Loucy (cell line): ENCODE data around the gene MIB1.

Experiments used
- H2AFZ ChIP-seq: fragments of 200-600 bp; sonication (generic); 2 replicates; pipeline ENCODE4 v1.6.0; 2016; ENCODE audit warnings: antibody characterized with exemption, mild to moderate bottlenecking, low read length, moderate library complexity
- H3F3A ChIP-seq: fragments of 200-600 bp; 2 replicates; pipeline ENCODE4 v1.6.0; 2016; ENCODE audit warnings: antibody characterized with exemption, low read depth, mild to moderate bottlenecking
- H3K27me3 ChIP-seq: fragments of 200-600 bp; sonication (generic); 2 replicates; pipeline ENCODE4 v1.6.1; 2014; ENCODE audit warnings: low read length, mild to moderate bottlenecking; ENCODE audit not compliant: insufficient read depth, poor library complexity, severe bottlenecking
- H3K36me3 ChIP-seq: fragments of 200-600 bp; sonication (generic); 2 replicates; pipeline ENCODE4 v1.6.1; 2016; ENCODE audit warnings: low read length; ENCODE audit not compliant: insufficient read depth
- H3K4me1 ChIP-seq: fragments of 200-600 bp; sonication (generic); 2 replicates; pipeline ENCODE4 v1.5.1; 2014; ENCODE audit warnings: low read length, mild to moderate bottlenecking; ENCODE audit not compliant: insufficient read depth, poor library complexity, severe bottlenecking
- H3K4me2 ChIP-seq: fragments of 200-600 bp; sonication (generic); 2 replicates; pipeline ENCODE4 v1.6.0; 2014; ENCODE audit warnings: antibody characterized with exemption, low read length, low read depth, mild to moderate bottlenecking; ENCODE audit not compliant: poor library complexity, severe bottlenecking
- H3K4me3 ChIP-seq: fragments of 200-600 bp; sonication (generic); 2 replicates; pipeline ENCODE4 v1.5.1; 2014; ENCODE audit warnings: low read length, mild to moderate bottlenecking, mixed read lengths; ENCODE audit not compliant: poor library complexity, severe bottlenecking
- H3K79me2 ChIP-seq: fragments of 200-600 bp; sonication (generic); 2 replicates; pipeline ENCODE4 v1.6.1; 2014; ENCODE audit warnings: low read length; ENCODE audit not compliant: insufficient read depth
- H3K9ac ChIP-seq: fragments of 200-600 bp; sonication (generic); 2 replicates; pipeline ENCODE4 v1.6.0; 2014; ENCODE audit warnings: mild to moderate bottlenecking, low read depth, low read length, moderate library complexity; ENCODE audit not compliant: poor library complexity, severe bottlenecking
- H3K9me2 ChIP-seq: fragments of 200-600 bp; sonication (generic); replicated peaks from 2 replicates; pipeline ENCODE4 v1.6.1; 2016; ENCODE audit warnings: low read depth, low read length, mixed read lengths
- H3K9me3 ChIP-seq: fragments of 200-600 bp; sonication (generic); 2 replicates; pipeline ENCODE4 v1.6.1; 2014; ENCODE audit warnings: mild to moderate bottlenecking, antibody characterized with exemption, low read length, low read depth; ENCODE audit not compliant: insufficient read depth
- H4K20me1 ChIP-seq: fragments of 200-600 bp; sonication (generic); 2 replicates; pipeline ENCODE4 v1.6.0; 2014; ENCODE audit warnings: antibody characterized with exemption, low read length, mild to moderate bottlenecking; ENCODE audit not compliant: insufficient read depth, poor library complexity, severe bottlenecking
- CTCF ChIP-seq: fragments of 200-600 bp; sonication (generic); conservative IDR thresholded peaks from 2 replicates; pipeline ENCODE4 v1.5.1; 2014; ENCODE audit warnings: mild to moderate bottlenecking, antibody characterized with exemption, low read length
- EZH2phosphoT487 ChIP-seq: fragments of 200-600 bp; IDR thresholded peaks from 2 replicates; pipeline ENCODE4 v1.6.1; 2018; ENCODE audit warnings: antibody characterized with exemption, mild to moderate bottlenecking, moderate library complexity, borderline replicate concordance

MIB1 gene

GRCh38 chr18:21900605-21901352 lies 160.2 kb downstream of the MIB1 start:
- Histone ChIP-seq H3K9me3 (no peaks in the 10 kb centered on the region), H3K27me3 (no peaks in the 10 kb centered on the region), H4K20me1 (no peaks in the 10 kb centered on the region), H3F3A (no peaks in the 10 kb centered on the region), H3K4me2 (no peak overlapping the region), H3K9ac (no peak overlapping the region), H3K9me2 (no peaks in the 10 kb centered on the region), H3K4me1 (no peaks in the 10 kb centered on the region), H3K4me3 (no peak overlapping the region), H3K79me2 (no peaks in the 10 kb centered on the region), H3K36me3 (no peaks in the 10 kb centered on the region), H2AFZ (no peak overlapping the region)
- TF ChIP-seq EZH2phosphoT487 (no peak), CTCF (no peak)

- H3K4me2 ChIP-seq, result no peak overlapping the region
- H3K9me2 ChIP-seq, result no peaks in the 10 kb centered on the region
- no peak overlapping the region for H2AFZ ChIP-seq
- TF ChIP-seq EZH2phosphoT487, result no peak
- TF ChIP-seq CTCF, result no peak
- H3K9me3 ChIP-seq, result no peaks in the 10 kb centered on the region
- H3K36me3 ChIP-seq, result no peaks in the 10 kb centered on the region
- H3F3A ChIP-seq, result no peaks in the 10 kb centered on the region
- H3K4me1 ChIP-seq, result no peaks in the 10 kb centered on the region
- H3K4me3 ChIP-seq, result no peak overlapping the region
- H3K27me3 ChIP-seq, result no peaks in the 10 kb centered on the region
- H3K9ac ChIP-seq, result no peak overlapping the region
- H4K20me1 ChIP-seq, result no peaks in the 10 kb centered on the region
- H3K79me2 ChIP-seq, result no peaks in the 10 kb centered on the region
Measured at GRCh38 chr18:21901423-21901945, 160.9 kb downstream of the MIB1 start.

DNA sequence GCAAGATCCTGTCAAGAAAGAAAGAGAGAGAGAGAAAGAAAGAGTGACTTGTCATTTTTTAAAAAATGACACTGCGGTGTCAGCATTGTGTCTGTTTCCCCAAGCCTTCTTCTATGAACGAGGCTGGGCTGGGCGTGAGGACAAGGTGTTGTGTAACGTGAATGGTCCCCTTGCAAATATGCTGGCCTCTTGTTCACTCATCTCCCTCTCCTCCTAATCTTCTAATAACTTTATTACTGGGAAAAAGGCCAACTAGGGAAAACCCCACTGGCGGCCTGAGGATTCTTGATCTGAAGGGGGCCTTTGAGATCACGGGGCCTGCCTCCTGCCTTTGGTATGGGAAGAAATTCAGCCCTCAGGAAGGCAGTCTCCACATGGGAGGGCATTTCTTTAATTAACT lies 163.1 kb downstream of the MIB1 start:
- H3K4me1 ChIP-seq, result no peaks in the 10 kb centered on the region
- H3K9me3 ChIP-seq, result no peaks in the 10 kb centered on the region
- no peak overlapping the region for H2AFZ ChIP-seq
- H3K4me3 ChIP-seq, result no peak overlapping the region
- H3K4me2 ChIP-seq, result no peak overlapping the region
- H3K27me3 ChIP-seq, result no peaks in the 10 kb centered on the region
- no peaks in the 10 kb centered on the region for H3K36me3 ChIP-seq
- no peak overlapping the region for H3K9ac ChIP-seq
- TF ChIP-seq EZH2phosphoT487, result no peak
- no peak for TF ChIP-seq CTCF
- H3F3A ChIP-seq, result no peaks in the 10 kb centered on the region
- no peaks in the 10 kb centered on the region for H3K9me2 ChIP-seq
- no peaks in the 10 kb centered on the region for H3K79me2 ChIP-seq
- H4K20me1 ChIP-seq, result no peaks in the 10 kb centered on the region
